ENCODE data around the gene KCNMA1.

Gene KCNMA1

GRCh38 chr10:77163670-77164348, 473.8 kb downstream of the KCNMA1 start:
- no peak for DNase-seq

- DNase-seq, result no peak
These were observed 474.9 kb downstream of the KCNMA1 start for GRCh38 chr10:77162697-77163096.

- no peak for DNase-seq
These were observed 476.9 kb downstream of the KCNMA1 start for GRCh38 chr10:77160679-77161078.

GRCh38 chr10:77159538-77160110, 478.0 kb downstream of the KCNMA1 start:
- no peak for DNase-seq

GRCh38 chr10:77158666-77159065, 478.9 kb downstream of the KCNMA1 start:
- DNase-seq, result no peak

- DNase-seq, result no peak
These were observed 480.2 kb downstream of the KCNMA1 start for GRCh38 chr10:77157248-77158019.

GRCh38 chr10:77156406-77156879, 481.2 kb downstream of the KCNMA1 start:
- no peak for DNase-seq

- no peak for DNase-seq
These were observed 485.4 kb downstream of the KCNMA1 start for GRCh38 chr10:77152256-77152655.

GRCh38 chr10:77151408-77151807, 486.2 kb downstream of the KCNMA1 start:
- DNase-seq, result no peak

- DNase-seq, result no peak
These were observed 487.9 kb downstream of the KCNMA1 start for GRCh38 chr10:77149706-77150105.

GRCh38 chr10:77149001-77149400, 488.6 kb downstream of the KCNMA1 start:
- DNase-seq, result no peak

GRCh38 chr10:77147871-77148270, 489.7 kb downstream of the KCNMA1 start:
- DNase-seq, result no peak

- DNase-seq, result no peak
These were observed 490.8 kb downstream of the KCNMA1 start for GRCh38 chr10:77146712-77147336.

- no peak for DNase-seq
These were observed 493.0 kb downstream of the KCNMA1 start for GRCh38 chr10:77144656-77145055.

- DNase-seq, result no peak
These were observed 498.1 kb downstream of the KCNMA1 start for GRCh38 chr10:77139252-77140160.

- no peak for DNase-seq
These were observed 499.1 kb downstream of the KCNMA1 start for GRCh38 chr10:77138541-77138940.

- DNase-seq, result no peak
These were observed 502.1 kb downstream of the KCNMA1 start for GRCh38 chr10:77135555-77135954.

GRCh38 chr10:77131214-77131613, 506.4 kb downstream of the KCNMA1 start:
- no peak for DNase-seq

- no peak for DNase-seq
These were observed 510.4 kb downstream of the KCNMA1 start for GRCh38 chr10:77127243-77127642.

- no peak for DNase-seq
These were observed 512.4 kb downstream of the KCNMA1 start for GRCh38 chr10:77125231-77125630.

GRCh38 chr10:77123330-77123729, 514.3 kb downstream of the KCNMA1 start:
- no peak for DNase-seq

GRCh38 chr10:77121829-77122228, 515.8 kb downstream of the KCNMA1 start:
- DNase-seq, result no peak

All from NCI-H1105 (cell line).